GM18873 (cell line): Measurements from ENCODE around the gene LAMA2.

Source experiments
- ATAC-seq: cut with Tn5 transposase; IDR thresholded peaks from one replicate; pipeline ENCODE4 v1.9.1; 2021; ENCODE audit warnings: mild to moderate bottlenecking, moderate library complexity, moderate number of reproducible peaks; ENCODE audit not compliant: unreplicated experiment, low FRiP score

Gene LAMA2

GRCh38 chr6:128882991-128883611, at the start of gene LAMA2:
TSS of gene LAMA2 (plus strand) at chr6:128883138. CDS start at chr6:128883246, 108 bp downstream.
- ATAC-seq: no peak

- ATAC-seq: no peak
These were observed 46.2 kb upstream of the LAMA2 start for GRCh38 chr6:128836761-128837160.

GRCh38 chr6:128841518-128841917, 41.4 kb upstream of the LAMA2 start:
- no peak for ATAC-seq

- no peak for ATAC-seq
These were observed 38.3 kb upstream of the LAMA2 start for GRCh38 chr6:128844598-128844997.

- no peak for ATAC-seq
These were observed 35.3 kb upstream of the LAMA2 start for GRCh38 chr6:128847431-128848210.

GRCh38 chr6:128848212-128848935, 34.6 kb upstream of the LAMA2 start:
- no peak for ATAC-seq

GRCh38 chr6:128855581-128856085, 27.3 kb upstream of the LAMA2 start:
- ATAC-seq: no peak

- no peak for ATAC-seq
These were observed 25.1 kb upstream of the LAMA2 start for GRCh38 chr6:128857806-128858205.

GRCh38 chr6:128860782-128861181, 22.2 kb upstream of the LAMA2 start:
- ATAC-seq: no peak

GRCh38 chr6:128863983-128864382, 19.0 kb upstream of the LAMA2 start:
- ATAC-seq: no peak

- ATAC-seq: no peak
These were observed 12.2 kb upstream of the LAMA2 start for GRCh38 chr6:128870746-128871145.

- no peak for ATAC-seq
These were observed 8.1 kb upstream of the LAMA2 start for GRCh38 chr6:128874863-128875262.

- ATAC-seq: no peak
These were observed 378 bp upstream of the LAMA2 start for GRCh38 chr6:128882560-128882959.

GRCh38 chr6:128883906-128884305, 968 bp downstream of the LAMA2 start:
- no peak for ATAC-seq

- no peak for ATAC-seq
These were observed 2.4 kb downstream of the LAMA2 start for GRCh38 chr6:128885381-128885780.

GRCh38 chr6:128886706-128887105, 3.8 kb downstream of the LAMA2 start:
- no peak for ATAC-seq

- ATAC-seq: no peak
These were observed 5.7 kb downstream of the LAMA2 start for GRCh38 chr6:128888444-128889175.

GRCh38 chr6:128889870-128890269, 6.9 kb downstream of the LAMA2 start:
- no peak for ATAC-seq

GRCh38 chr6:128892079-128892478, 9.1 kb downstream of the LAMA2 start:
- ATAC-seq: no peak

- ATAC-seq: no peak
These were observed 16.6 kb downstream of the LAMA2 start for GRCh38 chr6:128899341-128900050.
